Activated CD8-positive, alpha-beta memory T cell treated with anti-CD3 and anti-CD28 coated beads for 4 hours (primary cell): ENCODE data around the gene RAI1.
"Not testable (repeated sequence)": the region's sequence is repeated elsewhere in the genome, so short reads cannot be mapped to it uniquely, and the experiment has no call there.

Experiments
- DNase-seq, 2 donors: peaks; one replicate each; pipeline ENCODE4 v3.0.0-alpha.2; 2020; ENCODE audit warnings: low read depth in 2 of 2

Gene RAI1, protein sequence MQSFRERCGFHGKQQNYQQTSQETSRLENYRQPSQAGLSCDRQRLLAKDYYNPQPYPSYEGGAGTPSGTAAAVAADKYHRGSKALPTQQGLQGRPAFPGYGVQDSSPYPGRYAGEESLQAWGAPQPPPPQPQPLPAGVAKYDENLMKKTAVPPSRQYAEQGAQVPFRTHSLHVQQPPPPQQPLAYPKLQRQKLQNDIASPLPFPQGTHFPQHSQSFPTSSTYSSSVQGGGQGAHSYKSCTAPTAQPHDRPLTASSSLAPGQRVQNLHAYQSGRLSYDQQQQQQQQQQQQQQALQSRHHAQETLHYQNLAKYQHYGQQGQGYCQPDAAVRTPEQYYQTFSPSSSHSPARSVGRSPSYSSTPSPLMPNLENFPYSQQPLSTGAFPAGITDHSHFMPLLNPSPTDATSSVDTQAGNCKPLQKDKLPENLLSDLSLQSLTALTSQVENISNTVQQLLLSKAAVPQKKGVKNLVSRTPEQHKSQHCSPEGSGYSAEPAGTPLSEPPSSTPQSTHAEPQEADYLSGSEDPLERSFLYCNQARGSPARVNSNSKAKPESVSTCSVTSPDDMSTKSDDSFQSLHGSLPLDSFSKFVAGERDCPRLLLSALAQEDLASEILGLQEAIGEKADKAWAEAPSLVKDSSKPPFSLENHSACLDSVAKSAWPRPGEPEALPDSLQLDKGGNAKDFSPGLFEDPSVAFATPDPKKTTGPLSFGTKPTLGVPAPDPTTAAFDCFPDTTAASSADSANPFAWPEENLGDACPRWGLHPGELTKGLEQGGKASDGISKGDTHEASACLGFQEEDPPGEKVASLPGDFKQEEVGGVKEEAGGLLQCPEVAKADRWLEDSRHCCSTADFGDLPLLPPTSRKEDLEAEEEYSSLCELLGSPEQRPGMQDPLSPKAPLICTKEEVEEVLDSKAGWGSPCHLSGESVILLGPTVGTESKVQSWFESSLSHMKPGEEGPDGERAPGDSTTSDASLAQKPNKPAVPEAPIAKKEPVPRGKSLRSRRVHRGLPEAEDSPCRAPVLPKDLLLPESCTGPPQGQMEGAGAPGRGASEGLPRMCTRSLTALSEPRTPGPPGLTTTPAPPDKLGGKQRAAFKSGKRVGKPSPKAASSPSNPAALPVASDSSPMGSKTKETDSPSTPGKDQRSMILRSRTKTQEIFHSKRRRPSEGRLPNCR (N-terminal part only)

DNA sequence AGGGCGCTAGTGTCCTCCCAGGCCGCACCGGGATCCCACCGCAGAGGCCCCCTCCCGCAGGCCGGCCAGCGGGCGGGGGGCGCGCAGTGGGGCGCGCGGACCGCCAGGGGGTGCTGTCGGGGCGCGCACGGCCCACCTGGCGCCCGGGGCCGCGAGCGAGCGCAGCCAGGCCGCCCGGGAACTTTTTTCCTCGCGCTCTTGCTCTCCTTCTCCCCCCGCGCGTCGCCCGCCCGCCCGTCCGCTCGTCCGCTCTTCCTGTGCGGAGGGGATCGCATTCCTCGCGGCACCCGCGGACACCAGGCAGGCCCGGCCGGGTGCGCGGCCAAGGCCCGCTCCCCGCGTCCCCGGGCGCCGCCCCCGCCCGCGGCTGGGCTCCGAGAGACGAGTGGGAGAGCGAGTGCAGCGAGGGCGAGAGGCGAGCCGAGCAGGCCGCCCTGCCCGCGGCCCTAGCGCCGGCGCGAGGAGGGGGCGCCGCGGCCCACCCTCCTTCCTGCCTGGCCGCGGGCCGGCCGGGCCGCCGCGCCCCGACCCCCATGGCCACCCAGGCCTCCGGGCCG lies at the start of gene RAI1:
TSS of gene RAI1 (plus strand) at position 272 of the 557 bp plus-strand sequence. CDS start 111,491 bp downstream, outside the sequence.
- peak in 1 of 2 donors; percentile 48 for DNase-seq

DNA sequence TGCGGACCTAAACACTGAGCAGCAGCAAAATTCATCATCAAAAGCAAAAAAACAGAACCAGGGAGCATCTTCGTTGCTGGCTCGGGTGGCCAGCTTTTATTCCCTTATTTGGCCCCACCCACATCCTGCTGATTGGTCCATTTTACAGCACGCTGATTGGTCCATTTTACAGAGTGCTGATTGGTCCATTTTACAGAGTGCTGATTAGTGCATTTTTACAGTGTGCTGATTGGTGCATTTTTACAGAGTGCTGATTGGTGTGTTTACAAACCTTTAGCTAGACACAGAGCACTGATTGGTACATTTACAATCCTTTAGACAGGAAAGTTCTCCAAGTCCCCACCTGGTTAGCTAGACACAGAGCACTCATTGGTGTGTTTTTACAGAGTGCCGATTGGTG lies 48.6 kb upstream of the RAI1 start:
- not testable (repeated sequence) for DNase-seq

DNA sequence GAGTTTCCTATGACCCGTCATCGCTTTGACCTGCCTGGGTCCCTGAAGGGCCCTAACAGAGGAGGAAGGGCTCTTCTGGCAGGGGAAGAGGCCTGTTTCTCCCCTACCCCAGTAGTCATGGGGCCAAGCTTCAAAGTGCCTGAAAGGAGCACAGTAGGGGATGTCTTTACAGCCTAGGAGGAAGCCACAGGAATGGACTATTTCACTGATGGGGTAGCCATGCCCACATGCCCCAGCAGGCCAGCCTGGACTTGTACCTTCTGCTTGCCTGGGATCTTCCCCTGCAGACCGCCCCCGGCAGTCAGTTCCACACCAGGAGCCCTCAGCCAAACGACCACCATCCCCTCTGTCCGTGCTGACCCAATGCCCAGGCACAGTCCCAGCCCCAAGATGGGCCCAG lies 47.9 kb upstream of the RAI1 start:
- no peak for DNase-seq

DNA sequence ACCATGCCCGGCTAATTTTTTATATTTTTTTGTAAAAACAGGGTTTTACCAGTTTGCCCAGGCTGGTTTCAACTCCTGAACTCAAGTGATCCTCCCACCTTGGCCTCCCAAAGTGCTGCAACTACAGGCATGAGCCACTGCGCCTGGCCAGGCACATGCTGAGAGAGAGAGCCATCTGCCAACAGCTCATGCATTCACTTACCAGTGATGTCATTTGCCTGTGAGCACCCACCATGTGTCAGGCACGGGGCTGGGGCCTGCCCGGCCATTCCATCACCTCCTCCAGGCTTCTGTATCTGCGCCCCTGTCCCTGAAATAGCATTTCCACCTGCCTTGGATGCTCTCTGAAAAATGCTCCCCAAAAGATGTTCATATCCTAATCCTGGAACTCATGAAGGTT lies 46.1 kb upstream of the RAI1 start:
- no peak for DNase-seq

DNA sequence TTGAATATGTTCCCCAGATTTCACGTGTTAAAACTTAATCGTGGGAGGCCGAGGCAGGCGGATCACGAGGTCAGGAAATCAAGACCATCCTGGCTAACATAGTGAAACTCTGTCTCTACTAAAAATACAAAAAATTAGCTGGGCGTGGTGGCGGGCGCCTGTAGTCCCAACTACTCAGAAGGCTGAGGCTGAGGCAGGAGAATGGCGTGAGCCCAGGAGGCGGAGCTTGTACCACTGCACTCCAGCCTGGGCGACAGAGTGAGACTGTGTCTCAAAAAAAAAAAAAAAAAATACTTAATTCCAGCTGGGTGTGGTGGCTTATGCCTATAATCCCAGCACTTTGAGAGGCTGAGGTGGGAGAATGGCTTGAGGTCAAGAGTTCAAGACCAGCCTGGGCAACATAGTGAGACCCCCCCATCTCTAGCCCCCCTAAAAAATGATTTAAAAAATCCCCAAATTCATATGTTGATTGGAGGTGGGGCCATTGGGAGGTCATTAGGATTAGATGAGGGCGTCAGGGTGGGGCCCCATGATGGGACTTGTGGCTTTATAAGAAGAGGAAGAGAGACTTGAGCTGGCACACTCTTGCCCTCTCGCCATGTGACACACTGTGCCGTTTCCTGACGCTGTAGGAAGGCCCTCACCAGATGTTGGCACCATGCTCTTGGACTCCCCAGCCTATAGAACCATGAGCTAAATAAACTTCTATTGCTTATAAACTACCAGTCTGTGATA lies 45.6 kb upstream of the RAI1 start:
- DNase-seq: not testable (repeated sequence)

DNA sequence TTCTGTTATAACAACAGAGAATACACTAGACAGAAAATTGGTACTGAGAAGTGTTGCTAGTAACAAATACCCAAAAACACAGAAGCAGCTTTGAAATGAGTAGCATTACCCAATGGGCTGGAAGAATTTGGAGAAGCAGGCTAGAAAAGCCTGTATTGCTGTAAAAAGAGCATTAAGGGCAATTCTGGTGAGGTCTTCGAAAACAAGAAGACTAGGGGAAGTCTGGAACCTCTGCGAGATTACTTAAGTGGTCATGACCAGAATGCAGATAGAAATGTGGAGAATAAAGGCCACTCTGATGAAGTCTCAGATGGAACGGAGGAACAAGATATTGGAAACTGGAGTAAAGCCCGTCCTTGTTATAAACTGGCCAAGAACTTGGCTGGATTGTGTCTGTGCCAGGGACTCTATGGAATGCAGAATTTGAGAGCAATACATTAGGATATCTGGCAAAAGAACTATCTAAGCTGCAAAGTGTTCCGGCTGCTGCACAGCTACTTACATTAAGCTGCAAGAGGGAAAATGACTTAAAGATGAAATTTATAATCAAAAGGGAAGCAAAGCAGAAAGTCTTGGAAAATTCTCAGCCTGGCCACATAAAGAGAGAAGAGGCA lies 44.9 kb upstream of the RAI1 start:
- no peak for DNase-seq

DNA sequence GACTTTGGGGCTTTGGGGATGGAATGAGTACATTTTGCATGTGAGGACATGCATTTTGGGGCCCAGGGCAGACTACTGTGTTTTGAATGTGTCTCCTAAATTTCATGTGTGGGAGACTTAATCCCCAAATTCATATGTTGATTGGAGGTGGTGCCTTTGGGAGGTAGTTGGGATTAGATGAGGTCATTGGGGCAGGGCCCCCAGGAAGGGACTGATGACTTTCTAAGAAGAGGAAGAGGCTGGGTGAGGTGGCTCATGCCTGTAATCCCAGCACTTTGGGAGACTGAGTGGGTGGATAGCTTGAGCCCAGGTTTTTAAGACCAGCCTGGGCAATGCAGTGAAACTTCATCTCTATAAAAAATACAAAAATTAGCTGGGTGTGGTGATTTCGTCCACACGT lies 42.8 kb upstream of the RAI1 start:
- no peak for DNase-seq

DNA sequence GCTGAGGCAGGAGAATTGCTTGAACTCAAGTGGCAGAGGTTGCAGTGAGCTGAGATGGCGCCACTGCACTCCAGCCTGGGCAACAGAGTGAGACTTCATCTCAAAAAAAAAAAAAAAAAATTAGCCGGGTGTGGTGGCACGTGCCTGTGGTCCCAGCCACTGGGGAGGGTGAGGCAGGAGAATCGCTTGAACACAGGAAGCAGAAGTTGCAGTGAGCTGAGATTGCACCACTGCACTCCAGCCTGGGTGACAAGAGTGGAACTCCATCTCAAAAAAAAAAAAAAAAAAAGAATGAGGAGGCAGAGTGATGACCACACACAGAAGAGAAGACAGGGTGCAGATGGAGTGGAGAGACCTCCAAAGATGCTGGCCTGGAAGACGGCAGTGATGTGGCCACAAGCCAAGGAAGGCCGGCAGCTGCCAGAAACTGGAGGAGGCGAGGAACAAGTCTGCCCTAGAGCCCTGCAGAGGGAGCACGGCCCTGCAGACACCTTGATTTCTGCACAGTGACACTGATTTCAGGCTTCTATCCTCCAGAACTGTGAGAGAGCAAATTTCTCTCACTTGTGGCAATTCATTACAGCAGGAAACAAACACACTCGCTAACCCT lies 41.5 kb upstream of the RAI1 start:
- DNase-seq: not testable (repeated sequence)

DNA sequence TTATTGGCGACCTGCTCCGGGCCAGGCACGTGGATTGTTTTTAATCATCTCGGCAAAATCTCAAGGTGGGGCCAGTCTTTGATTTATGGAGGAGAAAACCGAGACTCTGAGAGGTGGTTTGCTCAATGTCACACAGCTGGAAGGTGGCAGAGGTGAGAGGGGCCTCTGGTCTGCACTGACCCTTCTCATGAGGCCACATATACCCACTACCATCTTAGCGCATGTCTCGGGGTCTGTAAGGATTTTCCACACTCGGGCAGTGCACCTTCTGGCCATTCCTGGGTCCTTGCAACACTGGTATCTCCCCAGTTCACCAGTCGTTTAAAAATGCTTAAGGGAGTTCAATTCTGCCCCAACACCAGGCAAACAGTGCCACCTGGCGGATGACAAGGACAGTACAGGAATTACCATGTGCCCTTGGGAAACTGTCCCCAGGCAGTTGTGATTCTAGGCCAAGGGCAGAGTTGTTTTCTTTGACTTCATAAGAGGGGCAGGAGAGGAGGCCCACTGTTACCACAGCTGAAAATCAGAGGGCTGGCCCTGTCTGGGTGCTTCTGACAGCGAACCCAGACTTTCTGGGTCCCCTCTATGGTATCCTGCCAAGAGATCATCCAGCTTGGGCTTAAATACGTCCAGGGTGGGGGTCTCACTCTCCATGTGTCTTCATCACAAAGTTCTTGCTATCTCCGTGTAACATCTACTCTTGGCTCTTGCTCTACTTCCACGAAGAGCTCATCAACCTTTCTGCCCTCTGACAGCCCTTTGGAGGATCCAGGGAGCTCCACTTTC lies 39.4 kb upstream of the RAI1 start:
- peak; percentile 56 to 68 for DNase-seq

DNA sequence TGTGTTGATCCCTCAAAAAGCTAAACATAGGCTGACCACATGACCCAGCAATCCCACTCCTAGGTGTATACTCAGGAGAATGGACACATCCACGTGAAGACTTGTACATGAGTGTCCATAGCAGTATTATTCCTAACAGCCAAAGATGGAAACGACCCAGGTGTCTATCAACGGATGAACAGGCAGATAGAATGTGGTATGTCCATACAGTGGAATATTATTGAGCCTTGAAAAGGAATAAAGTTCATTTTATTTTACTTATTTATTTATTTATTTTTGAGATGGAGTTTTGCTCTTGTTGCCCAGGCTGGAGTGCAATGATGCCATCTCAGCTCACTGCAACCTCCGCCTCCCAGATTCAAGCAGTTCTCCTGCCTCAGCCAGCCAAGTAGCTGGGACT lies 36.1 kb upstream of the RAI1 start:
- DNase-seq: not testable (repeated sequence)

DNA sequence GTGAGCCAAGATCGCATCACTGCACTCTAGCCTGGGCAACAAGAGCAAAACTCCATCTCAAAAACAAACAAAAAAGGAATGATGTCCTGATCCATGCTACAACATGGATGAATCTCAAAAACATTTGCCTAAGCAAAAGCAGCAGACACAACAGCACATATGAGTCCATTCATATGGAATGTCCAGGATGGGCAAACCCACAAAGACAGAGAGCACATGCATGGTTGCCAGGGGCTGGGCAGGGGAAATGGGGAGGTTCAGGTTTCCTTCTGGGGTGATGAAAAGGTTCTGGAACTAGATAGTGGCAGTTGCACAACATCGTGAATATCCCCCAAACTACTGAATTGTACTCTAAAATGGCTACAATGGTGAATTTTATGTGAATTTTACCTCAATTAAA lies 35.3 kb upstream of the RAI1 start:
- DNase-seq: no peak

DNA sequence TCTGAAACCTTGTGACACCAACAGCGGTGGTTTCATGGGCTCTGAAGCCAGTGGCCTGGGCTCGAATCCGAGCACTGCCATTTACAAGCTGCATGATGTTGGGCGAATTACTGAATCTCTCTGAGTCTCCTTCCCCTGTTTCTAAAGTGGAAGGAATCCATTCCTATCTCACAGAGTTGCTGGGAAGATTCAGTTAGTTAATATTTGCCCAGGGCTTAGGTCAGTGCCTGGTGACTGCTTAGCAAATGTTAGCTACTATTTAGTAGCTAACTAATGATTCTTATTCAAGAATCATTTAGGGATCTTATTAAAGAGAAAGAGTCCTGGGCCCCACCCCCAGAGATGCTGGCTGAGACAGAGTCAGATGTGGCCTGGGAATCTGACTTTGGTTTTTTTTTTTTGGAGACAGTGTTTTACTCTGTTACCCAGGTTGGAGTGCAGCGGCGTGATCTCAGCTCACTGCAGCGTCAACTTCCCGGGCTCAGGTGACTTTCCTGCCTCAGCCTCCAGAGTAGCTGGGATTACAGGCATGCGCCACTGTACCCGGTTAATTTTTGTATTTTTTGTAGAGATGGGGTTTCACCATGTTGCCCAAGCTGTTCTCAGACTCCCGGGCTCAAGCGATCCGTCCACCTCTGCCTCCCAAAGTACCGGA lies 33.6 kb upstream of the RAI1 start:
- no peak for DNase-seq

DNA sequence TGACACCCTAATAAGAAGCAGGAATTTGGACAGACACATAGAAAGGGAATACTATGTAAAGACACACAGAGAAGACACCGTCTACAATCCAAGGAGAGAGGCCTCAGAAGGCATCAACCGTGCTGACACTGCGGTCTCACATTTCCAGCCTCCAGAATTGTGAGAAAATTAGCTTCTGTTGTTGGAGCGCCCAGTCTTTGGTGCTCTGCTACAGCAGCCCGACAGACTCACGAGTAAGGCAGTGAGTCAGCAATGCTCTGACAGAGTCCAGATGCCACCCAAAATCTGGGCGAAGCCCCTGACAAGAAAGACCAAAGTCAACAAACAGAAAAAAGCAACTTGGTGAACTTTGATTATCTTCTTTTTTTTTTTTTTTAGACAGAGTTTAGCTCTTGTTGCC lies 32.5 kb upstream of the RAI1 start:
- DNase-seq: no peak

DNA sequence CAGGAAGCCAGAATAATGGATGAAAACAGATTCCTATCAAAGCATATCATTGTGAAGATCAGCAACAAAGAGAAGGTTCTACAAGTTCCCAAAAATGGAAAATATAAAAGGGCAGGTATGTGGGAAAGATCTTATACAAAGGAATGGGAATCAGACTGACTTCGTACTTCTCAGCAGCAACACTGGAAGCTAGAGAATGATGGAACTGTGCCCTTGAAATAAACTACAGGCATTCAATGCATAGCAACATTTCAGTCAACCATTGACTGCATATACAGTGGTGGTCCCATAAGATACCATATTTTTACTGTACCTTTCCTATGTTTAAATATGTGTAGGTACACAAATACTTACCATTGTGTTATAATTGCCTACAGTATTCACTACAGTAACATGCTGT lies 30.3 kb upstream of the RAI1 start:
- no peak for DNase-seq

DNA sequence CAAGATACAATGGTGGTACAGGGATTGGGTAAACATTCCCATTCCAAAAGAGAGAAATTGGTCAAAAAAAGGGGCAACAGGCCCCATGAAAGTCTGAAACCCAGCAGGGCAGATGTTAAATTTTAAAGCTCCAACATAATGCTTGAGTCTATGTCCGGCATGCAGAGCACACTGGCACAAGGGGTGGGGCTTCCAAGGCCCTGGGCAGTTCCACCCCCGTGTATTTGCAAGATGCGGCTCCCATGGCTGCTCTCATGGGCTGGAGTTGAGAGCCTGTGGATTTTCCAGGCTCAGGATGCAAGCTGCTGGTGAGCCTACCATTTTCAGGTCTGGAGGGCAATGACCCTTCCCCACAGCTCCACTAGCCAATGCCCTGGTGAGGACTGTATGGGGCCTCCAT lies 27.9 kb upstream of the RAI1 start:
- no peak for DNase-seq

DNA sequence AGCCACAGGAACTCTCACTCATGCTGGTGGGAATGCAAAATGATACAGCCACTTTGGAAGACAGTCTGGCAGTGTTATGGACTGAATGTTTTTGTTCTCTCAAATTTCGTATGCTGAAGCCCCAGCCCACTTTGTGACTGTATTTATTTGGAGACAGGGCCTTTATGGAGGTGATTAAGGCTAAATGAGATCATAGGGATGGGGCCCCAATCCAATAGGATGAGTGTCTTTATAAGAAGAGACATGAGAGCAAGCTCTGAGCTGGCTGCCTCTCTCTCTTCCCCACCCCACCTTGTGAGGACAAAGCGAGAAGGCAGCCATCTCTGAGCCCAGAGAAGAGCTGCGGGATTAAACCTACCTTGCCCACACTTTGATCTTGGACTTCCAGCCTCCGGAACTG lies 21.9 kb upstream of the RAI1 start:
- DNase-seq: no peak

DNA sequence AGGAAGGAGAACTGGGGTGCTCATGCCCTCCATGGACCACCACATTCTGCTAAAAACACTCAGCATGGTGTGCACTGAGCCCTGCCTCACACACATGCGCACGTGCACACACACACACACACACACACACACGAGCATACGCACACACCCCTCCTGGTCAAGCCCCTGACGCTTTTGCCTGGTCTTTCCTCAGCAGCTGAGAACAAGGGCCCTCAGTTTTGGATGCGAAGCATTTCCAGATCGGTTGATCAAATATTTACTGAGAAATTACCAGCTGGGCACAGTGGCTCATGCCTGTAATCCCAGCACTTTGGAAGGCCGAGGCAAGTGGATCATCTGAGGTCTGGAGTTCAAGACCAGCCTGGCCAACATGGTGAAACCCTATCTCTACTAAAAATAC lies 20.1 kb upstream of the RAI1 start:
- DNase-seq: no peak

DNA sequence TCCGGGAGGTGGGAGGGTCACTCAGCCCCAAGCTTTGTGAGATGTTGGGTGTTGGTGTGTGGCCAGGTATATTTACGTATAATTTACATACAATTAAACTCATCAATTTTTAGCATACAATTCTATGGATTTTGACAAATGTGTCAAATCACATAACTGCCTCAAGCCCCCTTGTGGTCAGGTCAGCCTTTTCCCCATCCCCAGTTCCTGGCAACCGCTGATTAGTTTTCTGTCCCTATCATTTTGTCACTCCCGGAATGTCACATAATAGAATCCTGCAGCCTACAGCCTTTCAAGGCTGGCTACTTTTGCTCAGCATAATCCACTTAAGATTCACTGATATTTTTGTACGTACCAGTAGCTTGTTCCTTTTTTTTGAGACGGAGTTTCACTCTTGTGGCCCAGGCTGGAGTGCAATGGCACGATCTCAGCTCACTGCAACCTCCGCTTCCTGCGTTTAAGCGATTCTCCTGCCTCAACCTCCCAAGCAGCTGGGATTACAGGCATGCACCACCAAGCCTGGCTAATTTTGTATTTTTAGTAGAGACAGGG lies 19.3 kb upstream of the RAI1 start:
- no peak for DNase-seq
